ENCODE results near the gene AATK. TPM values are rescaled to one million over a fixed set of nuclear protein-coding genes. Genes with fewer than 3 reads are reported as not detected.

AATK gene
- total and polyA plus RNA-seq, 10 of the 15 experiments (the other 5 are each of a cell fraction or from before 2014, with no cell fraction given): 0.04 TPM; not detected in 9

- Histone ChIP-seq H2AFZ (ENCODE audit: control insufficient read depth, low read depth, low read length) (no peak overlapping the region), H3K4me2 (ENCODE audit: control insufficient read depth, insufficient read depth) (no peak overlapping the region)
- SMC1A ChIA-PET (ENCODE audit: uncharacterized antibody, unreplicated experiment): no interaction called here
Measured at GRCh38 chr17:81120149-81120484, 45.9 kb downstream of the AATK start.

More at GRCh38 chr17:81120149-81120484, 45.9 kb downstream of the AATK start:
- Histone ChIP-seq H3K79me2 (ENCODE audit: control insufficient read depth, insufficient read depth, low read length) (no peaks in the 10 kb centered on the region), H3K27ac (ENCODE audit: control insufficient read depth, insufficient read depth) (no peak overlapping the region), H3K9me3 (replicated peaks; ENCODE audit: control insufficient read depth, insufficient read depth, low read length) (no peaks in the 10 kb centered on the region), H3K27me3 (replicated peaks in 1 of 2; ENCODE audit: control insufficient read depth in 2 of 2, insufficient read depth in 2 of 2, low read length in 1 of 2) (no peaks in the 10 kb centered on the region), H3K36me3 (ENCODE audit: control insufficient read depth in 2 of 2, insufficient read depth in 2 of 2, low read length in 1 of 2) (no peaks in the 10 kb centered on the region), H4K20me1 (ENCODE audit: control insufficient read depth, insufficient read depth) (no peaks in the 10 kb centered on the region), H3K4me1 (ENCODE audit: control insufficient read depth, insufficient read depth, low read length) (no peaks in the 10 kb centered on the region), H3K9ac (ENCODE audit: control insufficient read depth, insufficient read depth, low read length) (no peak overlapping the region), H3K4me3 (no peak overlapping the region)
- DNase-seq (ENCODE audit: low read depth, low spot score) (no peak), FAIRE-seq (no peak), ATAC-seq (no peak)
- ChIA-PET RAD21 (ENCODE audit: unreplicated experiment) (no interaction called here), POLR2A (no interaction called here), CTCF (interaction anchor here (0.6 kb wide), 1 partner anchor 406 kb away, joined by 3 read pairs; no protein-coding TSS in a partner anchor)
- in situ Hi-C loops (cut with MboI) (no loop called here), intact Hi-C loops (cut with micrococcal nuclease; ENCODE audit: unreplicated experiment) (no loop called here)
- TF ChIP-seq SIN3A (IDR thresholded peaks at IDR 0.05; ENCODE audit: low read depth, low read length) (no peak), BMI1 (IDR thresholded peaks at IDR 0.05; ENCODE audit: borderline replicate concordance) (no peak), E2F8 (IDR thresholded peaks at IDR 0.05; ENCODE audit: low read depth, partially characterized antibody) (no peak), CEBPZ (IDR thresholded peaks at IDR 0.05; ENCODE audit: low read depth, low read length) (no peak), FOXK2 (IDR thresholded peaks at IDR 0.05) (no peak), BACH1 (IDR thresholded peaks at IDR 0.05; ENCODE audit: borderline replicate concordance) (no peak), EP300 (IDR thresholded peaks at IDR 0.05; ENCODE audit: borderline replicate concordance in 1 of 2, control insufficient read depth in 1 of 2, low read depth in 2 of 2, low read length in 2 of 2) (no peak), SMARCA5 (IDR thresholded peaks at IDR 0.05) (no peak), CTCF (IDR thresholded peaks at IDR 0.05 in 2 of 3, conservative IDR thresholded peaks at IDR 0.05 in 1 of 3; ENCODE audit: control insufficient read depth in 2 of 3, extremely low read depth in 1 of 3, insufficient read depth in 1 of 3, low read depth in 3 of 3, low read length in 3 of 3) (no peak), CHD1 (IDR thresholded peaks at IDR 0.05; ENCODE audit: low read depth, low read length) (no peak), NFXL1 (IDR thresholded peaks at IDR 0.05; ENCODE audit: borderline replicate concordance) (no peak), ZNF24 (IDR thresholded peaks at IDR 0.05) (no peak), ZNF274 (IDR thresholded peaks at IDR 0.05; ENCODE audit: insufficient read depth, insufficient read length) (no peak)
- no TSS peak for BruUV-seq (replicated peaks)
- 94% methylated on average over 24 of the region's 33 CpGs for WGBS (ENCODE audit: insufficient coverage, insufficient replicate concordance, low lambda C conversion rate, missing lambda C conversion rate)

All from GM12878 (cell line).